Thyroid gland (tissue), 4 donors: ENCODE measurements around the gene P2RX2. TPM values are rescaled to one million over a fixed set of nuclear protein-coding genes. Genes with fewer than 3 reads are reported as not detected.

ENCODE experiments used
- DNase-seq, 2 donors: peaks; one replicate each; pipeline ENCODE4 v3.0.0-alpha.2; 2019
- H3K27ac ChIP-seq, 3 donors: fragments of 200-600 bp; sonication (generic); 1 replicate in 2 of 3; 2 replicates in 1 of 3; pipeline ENCODE4 v1.5.1; 2016 to 2019; ENCODE audit warnings: mild to moderate bottlenecking in 1 of 3, moderate library complexity in 1 of 3
- H3K27me3 ChIP-seq: fragments of 200-600 bp; sonication (generic); one replicate; pipeline ENCODE4 v1.5.1; 2019
- H3K36me3 ChIP-seq, 2 donors: fragments of 200-600 bp; sonication (generic); one replicate each; pipeline ENCODE4 v1.5.1; 2016 to 2019
- H3K4me1 ChIP-seq, 2 donors: fragments of 200-600 bp; sonication (generic); one replicate each; pipeline ENCODE4 v1.5.1; 2017 to 2019
- H3K4me3 ChIP-seq, 3 donors: fragments of 200-600 bp; sonication (generic); replicated peaks in 1 of 3; 1 replicate in 2 of 3; 2 replicates in 1 of 3; pipeline ENCODE4 v1.5.1; 2016; ENCODE audit warnings: mild to moderate bottlenecking in 1 of 3
- H3K9me3 ChIP-seq: fragments of 200-600 bp; sonication (generic); one replicate; pipeline ENCODE4 v1.5.1; 2017
- POLR2A ChIP-seq, 2 donors: fragments of 450-650 bp; IDR thresholded peaks; one replicate each; pipeline ENCODE4 v1.6.1; 2017; ENCODE audit warnings: antibody characterized with exemption in 2 of 2, mild to moderate bottlenecking in 2 of 2, moderate library complexity in 1 of 2
- WGBS, 2 donors: methylation state at CpG; one replicate each; pipeline ENCODE4 v1.1.5; 2017; 5-methylcytosine and 5-hydroxymethylcytosine counted together
- intact Hi-C: fragments of 100-400 bp; cut with DNase I; formaldehyde crosslinking; loops from one replicate; pipeline ENCODE4 v1.15.1; 2023
- total RNA-seq, 4 donors: library from RNA; depleted of rRNA; stranded (reverse); fragments of >200 nt; gene quantifications; one replicate each; pipeline ENCODE4 v1.2.3, GENCODE V29; 2016
- TF ChIP-seq, protein P1 (sequence below), 6 experiments: fragments of 200-600 bp in 3 of 6; fragments of 450-650 bp in 3 of 6; sonication (generic) in 3 of 6; IDR thresholded peaks; one replicate each; pipeline ENCODE4 v1.5.1; 2016 to 2019; ENCODE audit warnings: antibody characterized with exemption in 6 of 6, mild to moderate bottlenecking in 2 of 6, inconsistent platforms in 1 of 6, moderate library complexity in 1 of 6

P2RX2 gene
- total RNA-seq, 4 donors from 2014 or later: 0.45 TPM; not detected in 3

DNA sequence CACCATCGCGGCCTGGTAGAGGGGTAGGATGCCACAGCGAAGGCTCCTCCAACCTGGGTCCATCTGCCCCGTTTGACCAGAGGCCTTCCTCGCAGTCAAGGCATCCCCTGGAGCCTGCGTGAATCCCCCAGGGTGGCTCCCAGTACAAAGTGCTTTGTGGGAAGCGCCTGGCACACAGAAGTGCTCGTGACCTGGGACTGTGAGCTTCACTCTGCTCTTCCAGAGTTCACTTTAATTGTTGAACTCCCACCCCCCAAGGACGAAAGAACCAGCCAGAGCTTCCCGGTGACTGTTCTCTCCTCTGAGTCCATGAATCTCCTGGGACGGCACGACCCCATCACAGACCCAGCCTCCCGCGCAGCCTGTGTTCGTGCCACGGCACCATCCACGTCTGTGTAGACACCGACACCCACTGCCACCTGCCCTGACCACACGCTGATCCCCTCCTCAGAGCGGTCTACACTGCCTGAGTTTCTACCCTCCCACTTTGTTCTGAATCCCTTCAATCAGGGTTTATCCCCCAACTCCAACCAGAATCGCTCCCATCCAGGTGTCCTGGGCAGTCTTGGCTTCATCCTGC lies 15.9 kb downstream of the P2RX2 start:
- no peak for TF ChIP-seq POLR2A (IDR thresholded peaks at IDR 0.05)
- DNase-seq: no peak

GRCh38 chr12:132635076-132635955 lies 16.7 kb downstream of the P2RX2 start:
- peaks cover 0 to 31% of the 10 kb centered on the region in 2 donors for H3K36me3 ChIP-seq

More for the DNA sequence above, 15.9 kb downstream of the P2RX2 start:
- Histone ChIP-seq H3K4me3 (no peak overlapping the region), H3K27me3 (no peaks in the 10 kb centered on the region), H3K4me1 (no peaks in the 10 kb centered on the region), H3K27ac (no peak overlapping the region), H3K36me3 (peaks cover 0 to 31% of the 10 kb centered on the region in 2 donors), H3K9me3 (no peaks in the 10 kb centered on the region)
- intact Hi-C loops: no loop called here
- 96% methylated on average over 21 of the region's 21 CpGs for WGBS, 2 donors

DNA sequence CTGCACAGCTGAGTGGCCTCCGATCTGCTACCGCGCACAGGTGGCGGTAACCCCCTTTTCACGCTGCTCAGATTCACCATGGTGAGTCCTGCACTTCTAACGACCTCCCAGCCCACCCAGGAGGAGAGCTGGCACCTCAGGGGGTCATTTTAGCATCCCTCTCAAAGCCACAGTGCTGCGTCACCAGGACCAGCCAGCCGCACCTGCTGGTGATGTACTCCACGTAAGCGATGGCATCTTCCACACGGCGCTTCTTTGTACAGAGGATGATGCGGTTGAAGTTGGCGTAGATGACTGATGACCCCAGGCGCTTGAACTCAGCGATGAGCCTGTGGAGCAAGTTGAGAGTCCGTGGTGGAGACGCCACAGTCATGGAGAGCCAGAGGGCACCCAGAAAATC lies 19.2 kb downstream of the P2RX2 start:
- Histone ChIP-seq H3K4me1 (no peaks in the 10 kb centered on the region), H3K4me3 (no peak overlapping the region), H3K27ac (no peak overlapping the region), H3K36me3 (peaks cover 10 to 16% of the 10 kb centered on the region in 2 donors), H3K9me3 (no peaks in the 10 kb centered on the region), H3K27me3 (no peaks in the 10 kb centered on the region)
- no peak for DNase-seq
- TF ChIP-seq, protein P1, sequence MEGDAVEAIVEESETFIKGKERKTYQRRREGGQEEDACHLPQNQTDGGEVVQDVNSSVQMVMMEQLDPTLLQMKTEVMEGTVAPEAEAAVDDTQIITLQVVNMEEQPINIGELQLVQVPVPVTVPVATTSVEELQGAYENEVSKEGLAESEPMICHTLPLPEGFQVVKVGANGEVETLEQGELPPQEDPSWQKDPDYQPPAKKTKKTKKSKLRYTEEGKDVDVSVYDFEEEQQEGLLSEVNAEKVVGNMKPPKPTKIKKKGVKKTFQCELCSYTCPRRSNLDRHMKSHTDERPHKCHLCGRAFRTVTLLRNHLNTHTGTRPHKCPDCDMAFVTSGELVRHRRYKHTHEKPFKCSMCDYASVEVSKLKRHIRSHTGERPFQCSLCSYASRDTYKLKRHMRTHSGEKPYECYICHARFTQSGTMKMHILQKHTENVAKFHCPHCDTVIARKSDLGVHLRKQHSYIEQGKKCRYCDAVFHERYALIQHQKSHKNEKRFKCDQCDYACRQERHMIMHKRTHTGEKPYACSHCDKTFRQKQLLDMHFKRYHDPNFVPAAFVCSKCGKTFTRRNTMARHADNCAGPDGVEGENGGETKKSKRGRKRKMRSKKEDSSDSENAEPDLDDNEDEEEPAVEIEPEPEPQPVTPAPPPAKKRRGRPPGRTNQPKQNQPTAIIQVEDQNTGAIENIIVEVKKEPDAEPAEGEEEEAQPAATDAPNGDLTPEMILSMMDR (IDR thresholded peaks at IDR 0.05): no peak
- TF ChIP-seq POLR2A (IDR thresholded peaks at IDR 0.05): no peak
- 89 to 90% methylated on average over 18 of the region's 18 CpGs for WGBS, 2 donors
- intact Hi-C loops: no loop called here

More at GRCh38 chr12:132635076-132635955, 16.7 kb downstream of the P2RX2 start:
- TF ChIP-seq POLR2A (IDR thresholded peaks at IDR 0.05): no peak
- TF ChIP-seq, protein P1 (IDR thresholded peaks at IDR 0.05): no peak
- Histone ChIP-seq H3K27ac (no peak overlapping the region), H3K9me3 (no peaks in the 10 kb centered on the region), H3K4me3 (no peak overlapping the region), H3K27me3 (no peaks in the 10 kb centered on the region), H3K4me1 (no peaks in the 10 kb centered on the region)
- intact Hi-C loops: no loop called here
- DNase-seq: no peak
- 89 to 91% methylated on average over 27 to 28 of the region's 29 CpGs for WGBS, 2 donors

DNA sequence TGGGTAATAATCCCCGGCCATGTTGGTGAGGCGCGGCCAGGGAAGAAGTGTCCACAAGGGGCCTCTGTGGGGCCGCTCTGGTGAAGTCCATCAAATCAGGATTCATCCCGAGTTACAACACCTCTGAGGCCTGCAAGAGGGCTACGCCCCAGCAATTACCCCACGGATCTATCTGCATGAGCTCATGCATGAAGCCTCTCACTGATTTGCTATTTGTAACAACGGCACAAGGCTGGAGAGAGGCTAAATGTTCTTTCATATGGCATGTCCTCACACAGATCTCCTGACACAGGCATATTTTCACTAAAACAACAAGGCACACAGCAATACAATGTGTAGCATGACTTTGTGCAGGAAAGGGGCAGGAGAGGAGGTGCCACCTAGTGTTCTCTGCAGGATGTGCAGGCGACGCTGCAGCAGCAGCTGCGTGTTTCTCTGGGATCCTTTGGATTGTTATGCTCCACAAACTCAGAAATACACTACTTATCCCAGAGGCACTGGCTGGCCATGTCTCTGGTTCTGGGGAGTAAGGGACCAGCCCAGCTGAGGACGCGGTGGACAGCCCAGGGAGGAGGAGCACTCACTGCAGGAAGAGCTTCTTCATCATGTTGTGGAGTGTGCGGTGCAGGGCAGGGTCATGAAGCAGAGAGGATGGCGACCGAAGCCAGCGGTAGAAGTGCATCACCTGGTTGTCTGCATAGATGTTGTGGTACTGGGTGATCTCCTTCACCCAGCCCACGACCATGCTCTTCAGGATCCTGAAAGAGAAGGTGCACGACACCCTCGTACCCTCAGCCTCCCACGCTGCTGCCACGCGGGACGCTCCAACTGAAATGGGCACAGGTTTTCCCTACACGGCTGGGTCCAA lies 20.2 kb downstream of the P2RX2 start:
- Histone ChIP-seq H3K36me3 (peaks cover 11 to 19% of the 10 kb centered on the region in 2 donors), H3K27me3 (no peaks in the 10 kb centered on the region), H3K4me3 (no peak overlapping the region), H3K4me1 (no peaks in the 10 kb centered on the region), H3K9me3 (no peaks in the 10 kb centered on the region), H3K27ac (no peak overlapping the region)
- no peak for TF ChIP-seq POLR2A (IDR thresholded peaks at IDR 0.05)
- TF ChIP-seq, protein P1 (IDR thresholded peaks at IDR 0.05): peak in 5 of 6 experiments; percentile 20 to 77 (median 58)
- DNase-seq: peak; percentile 20 to 31
- intact Hi-C loops: no loop called here
- WGBS, 2 donors: 73 to 75% methylated on average over 25 of the region's 25 CpGs

- no peaks in the 10 kb centered on the region for H3K27me3 ChIP-seq
- H3K36me3 ChIP-seq: peaks cover 11 to 18% of the 10 kb centered on the region in 2 donors
- no peak overlapping the region for H3K27ac ChIP-seq
- 95 to 96% methylated on average over 12 of the region's 12 CpGs for WGBS, 2 donors
- no peaks in the 10 kb centered on the region for H3K9me3 ChIP-seq
- H3K4me3 ChIP-seq: no peak overlapping the region
- no peaks in the 10 kb centered on the region for H3K4me1 ChIP-seq
- DNase-seq: no peak
- intact Hi-C loops: no loop called here
- TF ChIP-seq POLR2A (IDR thresholded peaks at IDR 0.05): no peak
- TF ChIP-seq, protein P1 (IDR thresholded peaks at IDR 0.05): no peak
These were observed 21.5 kb downstream of the P2RX2 start for GRCh38 chr12:132639956-132640520.
